GM19035 (cell line): ENCODE measurements around the gene SDK1.

Experiments
- ATAC-seq: cut with Tn5 transposase; IDR thresholded peaks from one replicate; pipeline ENCODE4 v1.9.1; 2021; ENCODE audit not compliant: unreplicated experiment

The SDK1 gene

GRCh38 chr7:3336042-3336665 is 35.1 kb downstream of the SDK1 start:
- no peak for ATAC-seq

- no peak for ATAC-seq
These were observed 37.1 kb downstream of the SDK1 start for GRCh38 chr7:3338161-3338560.

GRCh38 chr7:3345699-3346481 is 44.8 kb downstream of the SDK1 start:
- ATAC-seq = no peak

GRCh38 chr7:3349126-3349525 is 48.1 kb downstream of the SDK1 start:
- ATAC-seq = no peak

GRCh38 chr7:3356173-3356572 is 55.1 kb downstream of the SDK1 start:
- no peak for ATAC-seq

- ATAC-seq = no peak
These were observed 57.9 kb downstream of the SDK1 start for GRCh38 chr7:3358991-3359390.

GRCh38 chr7:3367261-3367660 is 66.2 kb downstream of the SDK1 start:
- ATAC-seq = no peak

GRCh38 chr7:3370068-3370830 is 69.2 kb downstream of the SDK1 start:
- no peak for ATAC-seq

GRCh38 chr7:3370921-3371320 is 69.9 kb downstream of the SDK1 start:
- no peak for ATAC-seq

- ATAC-seq = no peak
These were observed 70.5 kb downstream of the SDK1 start for GRCh38 chr7:3371601-3372000.

GRCh38 chr7:3374239-3374638 is 73.2 kb downstream of the SDK1 start:
- no peak for ATAC-seq

- ATAC-seq = no peak
These were observed 77.5 kb downstream of the SDK1 start for GRCh38 chr7:3378390-3379150.

- ATAC-seq = no peak
These were observed 79.0 kb downstream of the SDK1 start for GRCh38 chr7:3380034-3380433.

GRCh38 chr7:3380886-3381685 is 80.0 kb downstream of the SDK1 start:
- no peak for ATAC-seq

GRCh38 chr7:3386423-3387190 is 85.6 kb downstream of the SDK1 start:
- ATAC-seq = no peak

- ATAC-seq = no peak
These were observed 92.8 kb downstream of the SDK1 start for GRCh38 chr7:3393862-3394261.

- ATAC-seq = no peak
These were observed 96.3 kb downstream of the SDK1 start for GRCh38 chr7:3397324-3397723.

- no peak for ATAC-seq
These were observed 98.8 kb downstream of the SDK1 start for GRCh38 chr7:3399858-3400257.

- ATAC-seq = no peak
These were observed 103.4 kb downstream of the SDK1 start for GRCh38 chr7:3404501-3404900.
